B cell (primary cell): ENCODE results near the gene IMMP2L. TPM values are rescaled to one million over a fixed set of nuclear protein-coding genes. Genes with fewer than 3 reads are reported as not detected.

Experiments
- ATAC-seq: fragments of 200-7000 bp; cut with Tn5 transposase; one replicate; pipeline ENCODE4 v1.10.0; 2021; ENCODE audit warnings: low read depth, mild to moderate bottlenecking, moderate number of reproducible peaks, moderate library complexity
- CTCF ChIA-PET: fragments of 350-600 bp; sonication (Branson Sonifier 250); formaldehyde crosslinking; loops from one replicate; lab custom pipeline; 2021; ENCODE audit warnings: antibody characterized with exemption, inconsistent platforms; lab: Charles Lee
- POLR2A ChIA-PET: fragments of 350-600 bp; sonication (Branson Sonifier 250); formaldehyde crosslinking; loops from one replicate; lab custom pipeline; 2021; ENCODE audit warnings: antibody characterized with exemption; lab: Charles Lee
- DNase-seq: peaks from one replicate; pipeline ENCODE4 v3.0.0; 2013
- H2AFZ ChIP-seq: 2 replicates; pipeline ENCODE4 v1.6.1; 2012; ENCODE audit warnings: mild to moderate bottlenecking, low read depth, low read length; ENCODE audit not compliant: insufficient read depth, poor library complexity, severe bottlenecking
- H3K27ac ChIP-seq, 2 donors: 1 replicate in 1 of 2; 2 replicates in 1 of 2; pipeline ENCODE4 v1.5.1; 2012 to 2013; ENCODE audit warnings: low read length in 2 of 2, mild to moderate bottlenecking in 2 of 2, moderate library complexity in 1 of 2
- H3K27me3 ChIP-seq, 4 experiments: fragments of 200-600 bp in 1 of 4; sonication (generic) in 1 of 4; replicated peaks in 1 of 4; 1 replicate in 2 of 4; 2 replicates in 2 of 4; pipeline versions ENCODE4 v1.6.1 to v1.7.0; 2013 to 2016; ENCODE audit warnings: low read length in 3 of 4, mild to moderate bottlenecking in 2 of 4, mixed read lengths in 1 of 4, moderate library complexity in 1 of 4; ENCODE audit not compliant: insufficient read depth in 4 of 4, control insufficient read depth in 3 of 4; ENCODE audit errors: control extremely low read depth in 1 of 4
- H3K36me3 ChIP-seq, 2 experiments: replicated peaks in 1 of 2; 1 replicate in 1 of 2; 2 replicates in 1 of 2; pipeline versions ENCODE4 v1.6.1 to v1.7.1; 2013; ENCODE audit warnings: low read length in 1 of 2; ENCODE audit not compliant: insufficient read depth in 2 of 2, control insufficient read depth in 1 of 2; ENCODE audit errors: control extremely low read depth in 1 of 2, extremely low read depth in 1 of 2
- H3K4me1 ChIP-seq, 2 donors: fragments of 200-600 bp in 1 of 2; sonication (generic) in 1 of 2; 1 replicate in 1 of 2; 2 replicates in 1 of 2; pipeline versions ENCODE4 v1.5.1 to v1.6.1; 2013 to 2017; ENCODE audit warnings: low read length in 2 of 2; ENCODE audit not compliant: control insufficient read depth in 2 of 2, insufficient read depth in 2 of 2
- H3K4me2 ChIP-seq: replicated peaks from 2 replicates; pipeline ENCODE3; 2012; ENCODE audit warnings: mild to moderate bottlenecking, low read depth, low read length; ENCODE audit not compliant: poor library complexity, severe bottlenecking
- H3K4me3 ChIP-seq, 5 experiments: fragments of 200-600 bp in 1 of 5; sonication (generic) in 1 of 5; 1 replicate in 3 of 5; 2 replicates in 2 of 5; pipeline versions ENCODE4 v1.5.1 to v1.7.0; 2011 to 2016; ENCODE audit warnings: low read length in 4 of 5, mild to moderate bottlenecking in 4 of 5, low read depth in 2 of 5, control low read depth in 1 of 5, moderate library complexity in 1 of 5; ENCODE audit not compliant: insufficient read depth in 1 of 5; ENCODE audit errors: control extremely low read depth in 1 of 5, extremely low read depth in 1 of 5
- H3K79me2 ChIP-seq: fragments of 200-600 bp; sonication (generic); one replicate; pipeline ENCODE4 v1.6.0; 2016; ENCODE audit warnings: low read length; ENCODE audit not compliant: control insufficient read depth, insufficient read depth
- H3K9ac ChIP-seq: fragments of 200-600 bp; sonication (generic); 2 replicates; pipeline ENCODE4 v1.6.1; 2017; ENCODE audit warnings: mild to moderate bottlenecking, low read length, moderate library complexity
- H3K9me3 ChIP-seq, 3 donors: one replicate each; pipeline versions ENCODE4 v1.6.1 to v1.7.1; 2013; ENCODE audit warnings: low read length in 2 of 3; ENCODE audit not compliant: control insufficient read depth in 2 of 3, insufficient read depth in 1 of 3; ENCODE audit errors: control extremely low read depth in 1 of 3
- H4K20me1 ChIP-seq: 2 replicates; pipeline ENCODE4 v1.6.0; 2012; ENCODE audit warnings: mild to moderate bottlenecking, low read length; ENCODE audit not compliant: insufficient read depth, control insufficient read depth, poor library complexity, severe bottlenecking
- H3K27ac Mint-ChIP-seq: one replicate; pipeline ENCODE4 v1.8.0; 2021; ENCODE audit warnings: mixed read lengths
- H3K27me3 Mint-ChIP-seq: one replicate; pipeline ENCODE4 v1.8.0; 2021; ENCODE audit warnings: mixed read lengths
- H3K4me1 Mint-ChIP-seq: one replicate; pipeline ENCODE4 v1.8.0; 2021; ENCODE audit warnings: mixed read lengths
- H3K4me3 Mint-ChIP-seq: one replicate; pipeline ENCODE4 v1.8.0; 2021; ENCODE audit warnings: mixed read lengths
- H3K9me3 Mint-ChIP-seq: one replicate; pipeline ENCODE4 v1.8.0; 2022; ENCODE audit warnings: mixed read lengths; ENCODE audit not compliant: insufficient read depth
- CTCF ChIP-seq: fragments of 200-600 bp; IDR thresholded peaks from one replicate; pipeline ENCODE4 v1.8.0; 2022; ENCODE audit warnings: antibody characterized with exemption, mild to moderate bottlenecking
- EZH2 ChIP-seq: IDR thresholded peaks from 2 replicates; pipeline ENCODE4 v1.6.1; 2012; ENCODE audit warnings: borderline replicate concordance, low read depth, mild to moderate bottlenecking, moderate library complexity, low read length; ENCODE audit not compliant: insufficient read depth, poor library complexity, severe bottlenecking
- WGBS: methylation state at CpG from one replicate; pipeline ENCODE4 v1.1.5; 2013; ENCODE audit warnings: missing lambda C conversion rate; ENCODE audit not compliant: insufficient coverage; 5-methylcytosine and 5-hydroxymethylcytosine counted together
- intact Hi-C: fragments of 100-400 bp; cut with micrococcal nuclease; formaldehyde crosslinking; loops from one replicate; pipeline ENCODE4 v1.10.0; 2022
- polyA plus RNA-seq: library from polyadenylated mRNA; depleted of rRNA; stranded (reverse); fragments of >200 nt; gene quantifications from 2 replicates; pipeline ENCODE4 v1.2.3, GENCODE V29; 2012
- total RNA-seq, 2 donors: library from RNA; stranded (reverse); fragments of 120-200 nt in 1 of 2; gene quantifications; 1 replicate in 1 of 2; 2 replicates in 1 of 2; pipeline versions ENCODE4 v1.2.3 to v1.2.4, GENCODE V29; 2013 to 2022

The IMMP2L gene
- total and polyA plus RNA-seq, 2 donors (not counting 1 experiment from before 2014, with no cell fraction given), result 3.8 to 34.2 TPM

- no peak overlapping the region for H3K27ac Mint-ChIP-seq
- Histone ChIP-seq H3K4me3 (no peak overlapping the region), H3K4me1 (no peaks in the 10 kb centered on the region), H3K9me3 (no peaks in the 10 kb centered on the region), H3K36me3 (no peaks in the 10 kb centered on the region), H4K20me1 (no peaks in the 10 kb centered on the region), H3K27ac (no peak overlapping the region), H2AFZ (no peak overlapping the region), H3K27me3 (no peaks in the 10 kb centered on the region), H3K9ac (no peak overlapping the region), H3K79me2 (no peaks in the 10 kb centered on the region), H3K4me2 (no peak overlapping the region)
- intact Hi-C loops, result no loop called here
- TF ChIP-seq CTCF, result no peak
- no peak overlapping the region for H3K4me3 Mint-ChIP-seq
- ChIA-PET CTCF (interaction anchor here (1.0 kb wide), 1 partner anchor 10 kb away, joined by 3 read pairs; no protein-coding TSS in a partner anchor), POLR2A (no interaction called here)
- no peaks in the 10 kb centered on the region for H3K27me3 Mint-ChIP-seq
- ATAC-seq, result no peak
- DNase-seq, result no peak
- no peaks in the 10 kb centered on the region for H3K9me3 Mint-ChIP-seq
- 100% methylated on average over 3 of the region's 3 CpGs for WGBS
- H3K4me1 Mint-ChIP-seq, result no peaks in the 10 kb centered on the region
These were observed 794.7 kb downstream of the IMMP2L start for GRCh38 chr7:110767550-110768110.

- Mint-ChIP-seq H3K4me1 (no peaks in the 10 kb centered on the region), H3K27ac (no peak overlapping the region), H3K9me3 (no peaks in the 10 kb centered on the region), H3K4me3 (no peak overlapping the region), H3K27me3 (no peaks in the 10 kb centered on the region)
- ChIA-PET CTCF (no interaction called here), POLR2A (no interaction called here)
- 100% methylated on average over 1 of the region's 2 CpGs for WGBS
- no peak overlapping the region for H3K27ac ChIP-seq
- DNase-seq, result no peak
- H3K27me3 ChIP-seq, result no peaks in the 10 kb centered on the region
- H3K9me3 ChIP-seq, result no peaks in the 10 kb centered on the region
- H3K9ac ChIP-seq, result no peak overlapping the region
- no peak for ATAC-seq
- TF ChIP-seq CTCF (no peak), EZH2 (no peak)
- no peaks in the 10 kb centered on the region for H3K36me3 ChIP-seq
- intact Hi-C loops, result no loop called here
- H2AFZ ChIP-seq, result no peak overlapping the region
- no peaks in the 10 kb centered on the region for H3K79me2 ChIP-seq
- H4K20me1 ChIP-seq, result no peaks in the 10 kb centered on the region
- H3K4me1 ChIP-seq, result no peaks in the 10 kb centered on the region
- no peak overlapping the region for H3K4me2 ChIP-seq
- no peak overlapping the region for H3K4me3 ChIP-seq
These were observed 795.4 kb downstream of the IMMP2L start for GRCh38 chr7:110766864-110767263.
